SU-DHL-6 (cell line): ENCODE results near the gene FXYD2.

Experiments
- H2AFZ ChIP-seq: fragments of 200-600 bp; sonication (generic); 2 replicates; pipeline ENCODE4 v1.6.1; 2014; ENCODE audit warnings: low read depth, mild to moderate bottlenecking, moderate library complexity, mixed read lengths, antibody characterized with exemption, low read length; ENCODE audit not compliant: severe bottlenecking
- H3F3A ChIP-seq: fragments of 200-600 bp; shearing (Covaris generic); 2 replicates; pipeline ENCODE4 v1.6.0; 2016; ENCODE audit warnings: antibody characterized with exemption, mild to moderate bottlenecking; ENCODE audit not compliant: insufficient read depth
- H3K27ac ChIP-seq: fragments of 200-600 bp; sonication (generic); 2 replicates; pipeline ENCODE4 v1.5.1; 2016; ENCODE audit warnings: low read depth, mild to moderate bottlenecking, low read length, moderate library complexity, mixed read lengths
- H3K27me3 ChIP-seq: fragments of 200-600 bp; sonication (generic), shearing (Covaris generic); 2 replicates; pipeline ENCODE4 v1.6.0; 2014; ENCODE audit warnings: mild to moderate bottlenecking, low read length
- H3K36me3 ChIP-seq: fragments of 200-600 bp; sonication (generic); 2 replicates; pipeline ENCODE4 v1.6.1; 2014; ENCODE audit warnings: mild to moderate bottlenecking, low read length, mixed read lengths
- H3K4me2 ChIP-seq: fragments of 300-600, 200-600 bp; shearing (Covaris generic), sonication (generic); 2 replicates; pipeline ENCODE4 v1.6.0; 2014; ENCODE audit warnings: low read length, low read depth, mild to moderate bottlenecking; ENCODE audit not compliant: poor library complexity, severe bottlenecking
- H3K4me3 ChIP-seq: fragments of 200-600 bp; sonication (generic); 2 replicates; pipeline ENCODE4 v1.5.1; 2014; ENCODE audit warnings: antibody characterized with exemption, low read length, mild to moderate bottlenecking, mixed read lengths; ENCODE audit not compliant: insufficient read depth, poor library complexity, severe bottlenecking
- H3K79me2 ChIP-seq: fragments of 200-600 bp; sonication (generic); 2 replicates; pipeline ENCODE4 v1.6.1; 2014; ENCODE audit warnings: mild to moderate bottlenecking, low read length, moderate library complexity; ENCODE audit not compliant: insufficient read depth
- H3K9ac ChIP-seq: fragments of 200-600 bp; sonication (generic); 2 replicates; pipeline ENCODE4 v1.7.0; 2014; ENCODE audit warnings: mild to moderate bottlenecking, low read length
- H3K9me2 ChIP-seq: fragments of 200-600 bp; sonication (generic); replicated peaks from 2 replicates; pipeline ENCODE4 v1.6.1; 2014; ENCODE audit warnings: low read length; ENCODE audit not compliant: insufficient read depth
- H3K9me3 ChIP-seq: fragments of 200-600 bp; sonication (generic); 2 replicates; pipeline ENCODE4 v1.6.1; 2014; ENCODE audit warnings: low read length, mixed read lengths; ENCODE audit not compliant: insufficient read depth
- H4K20me1 ChIP-seq: fragments of 200-600 bp; sonication (generic); 2 replicates; pipeline ENCODE4 v1.6.1; 2014; ENCODE audit warnings: low read depth, mild to moderate bottlenecking, antibody characterized with exemption, low read length, moderate library complexity, mixed read lengths
- CTCF ChIP-seq: fragments of 200-600 bp; sonication (generic); IDR thresholded peaks from one replicate; pipeline ENCODE4 v1.5.1; 2017; ENCODE audit warnings: antibody characterized with exemption, mild to moderate bottlenecking, low read length, moderate library complexity; ENCODE audit not compliant: insufficient read depth, poor library complexity, severe bottlenecking
- EZH2phosphoT487 ChIP-seq: fragments of 200-600 bp; sonication (generic), shearing (Covaris generic); conservative IDR thresholded peaks from 2 replicates; pipeline ENCODE4 v1.6.1; 2018; ENCODE audit warnings: mild to moderate bottlenecking, antibody characterized with exemption, low read length, moderate library complexity, mixed read lengths

FXYD2 gene

GRCh38 chr11:117827521-117828511, 3.3 kb upstream of the FXYD2 start:
- H3K79me2 ChIP-seq, result no peaks in the 10 kb centered on the region
- TF ChIP-seq EZH2phosphoT487 (no peak), CTCF (no peak)
- H3K27me3 ChIP-seq, result no peaks in the 10 kb centered on the region
- no peaks in the 10 kb centered on the region for H3K9me3 ChIP-seq
- no peak overlapping the region for H3K27ac ChIP-seq
- H3K4me3 ChIP-seq, result no peak overlapping the region
- H4K20me1 ChIP-seq, result no peaks in the 10 kb centered on the region
- no peak overlapping the region for H3K4me2 ChIP-seq
- H2AFZ ChIP-seq, result no peak overlapping the region
- no peak overlapping the region for H3K9ac ChIP-seq
- no peaks in the 10 kb centered on the region for H3F3A ChIP-seq
- no peaks in the 10 kb centered on the region for H3K9me2 ChIP-seq
- H3K36me3 ChIP-seq, result no peaks in the 10 kb centered on the region

- TF ChIP-seq CTCF (no peak), EZH2phosphoT487 (no peak)
These were observed 2.3 kb upstream of the FXYD2 start for GRCh38 chr11:117826832-117827231.

GRCh38 chr11:117826190-117826570, 1.6 kb upstream of the FXYD2 start:
- TF ChIP-seq EZH2phosphoT487 (no peak), CTCF (no peak)
- H3K4me2 ChIP-seq, result no peak overlapping the region

More at GRCh38 chr11:117826832-117827231, 2.3 kb upstream of the FXYD2 start:
- Histone ChIP-seq H3K9me2 (no peaks in the 10 kb centered on the region), H3F3A (no peaks in the 10 kb centered on the region), H4K20me1 (no peaks in the 10 kb centered on the region), H3K36me3 (no peaks in the 10 kb centered on the region), H3K4me3 (no peak overlapping the region), H3K4me2 (no peak overlapping the region), H3K27me3 (no peaks in the 10 kb centered on the region), H3K9ac (no peak overlapping the region), H3K9me3 (no peaks in the 10 kb centered on the region), H3K27ac (no peak overlapping the region), H3K79me2 (no peaks in the 10 kb centered on the region), H2AFZ (no peak overlapping the region)

More at GRCh38 chr11:117826190-117826570, 1.6 kb upstream of the FXYD2 start:
- H3K27ac ChIP-seq, result no peak overlapping the region
- H4K20me1 ChIP-seq, result no peaks in the 10 kb centered on the region
- no peak overlapping the region for H2AFZ ChIP-seq
- H3K79me2 ChIP-seq, result no peaks in the 10 kb centered on the region
- no peaks in the 10 kb centered on the region for H3K9me2 ChIP-seq
- no peak overlapping the region for H3K9ac ChIP-seq
- no peaks in the 10 kb centered on the region for H3K27me3 ChIP-seq
- H3K4me3 ChIP-seq, result no peak overlapping the region
- no peaks in the 10 kb centered on the region for H3K36me3 ChIP-seq
- no peaks in the 10 kb centered on the region for H3K9me3 ChIP-seq
- no peaks in the 10 kb centered on the region for H3F3A ChIP-seq
